GM21529 (cell line): ENCODE measurements around the gene BCAP31.
"Not testable (repeated sequence)": the region's sequence is repeated elsewhere in the genome, so short reads cannot be mapped to it uniquely, and the experiment has no call there.

Source experiments
- ATAC-seq: cut with Tn5 transposase; IDR thresholded peaks from one replicate; pipeline ENCODE4 v1.9.1; 2021; ENCODE audit not compliant: unreplicated experiment

BCAP31 gene

GRCh38 chrX:153696538-153696937, 27.6 kb downstream of the BCAP31 start:
- not testable (repeated sequence) for ATAC-seq

DNA sequence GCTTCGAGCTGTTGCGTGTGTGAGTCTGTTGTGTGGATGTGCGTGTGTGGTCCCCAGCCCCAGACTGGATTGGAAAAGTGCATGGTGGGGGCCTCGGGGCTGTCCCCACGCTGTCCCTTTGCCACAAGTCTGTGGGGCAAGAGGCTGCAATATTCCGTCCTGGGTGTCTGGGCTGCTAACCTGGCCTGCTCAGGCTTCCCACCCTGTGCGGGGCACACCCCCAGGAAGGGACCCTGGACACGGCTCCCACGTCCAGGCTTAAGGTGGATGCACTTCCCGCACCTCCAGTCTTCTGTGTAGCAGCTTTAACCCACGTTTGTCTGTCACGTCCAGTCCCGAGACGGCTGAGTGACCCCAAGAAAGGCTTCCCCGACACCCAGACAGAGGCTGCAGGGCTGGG, 28.1 kb downstream of the BCAP31 start:
- ATAC-seq = no peak

DNA sequence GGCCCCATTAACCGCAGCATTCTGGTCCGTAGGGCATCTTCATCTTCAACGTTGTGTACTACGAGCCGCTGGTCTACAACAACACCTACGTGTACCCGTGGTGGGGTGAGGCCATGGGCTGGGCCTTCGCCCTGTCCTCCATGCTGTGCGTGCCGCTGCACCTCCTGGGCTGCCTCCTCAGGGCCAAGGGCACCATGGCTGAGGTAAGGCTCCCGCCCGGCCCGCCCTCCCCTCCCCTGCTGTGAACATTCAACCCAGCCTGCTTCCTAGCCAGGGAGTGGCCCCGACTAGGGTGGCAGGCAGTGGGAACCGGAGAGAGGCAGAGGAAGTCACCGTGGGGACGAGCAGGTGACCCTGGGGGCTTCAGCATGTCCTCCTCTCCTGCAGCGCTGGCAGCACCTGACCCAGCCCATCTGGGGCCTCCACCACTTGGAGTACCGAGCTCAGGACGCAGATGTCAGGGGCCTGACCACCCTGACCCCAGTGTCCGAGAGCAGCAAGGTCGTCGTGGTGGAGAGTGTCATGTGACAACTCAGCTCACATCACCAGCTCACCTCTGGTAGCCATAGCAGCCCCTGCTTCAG, 29.4 kb downstream of the BCAP31 start:
- ATAC-seq = no peak

- ATAC-seq = not testable (repeated sequence)
These were observed 29.9 kb downstream of the BCAP31 start for GRCh38 chrX:153694256-153694655.

DNA sequence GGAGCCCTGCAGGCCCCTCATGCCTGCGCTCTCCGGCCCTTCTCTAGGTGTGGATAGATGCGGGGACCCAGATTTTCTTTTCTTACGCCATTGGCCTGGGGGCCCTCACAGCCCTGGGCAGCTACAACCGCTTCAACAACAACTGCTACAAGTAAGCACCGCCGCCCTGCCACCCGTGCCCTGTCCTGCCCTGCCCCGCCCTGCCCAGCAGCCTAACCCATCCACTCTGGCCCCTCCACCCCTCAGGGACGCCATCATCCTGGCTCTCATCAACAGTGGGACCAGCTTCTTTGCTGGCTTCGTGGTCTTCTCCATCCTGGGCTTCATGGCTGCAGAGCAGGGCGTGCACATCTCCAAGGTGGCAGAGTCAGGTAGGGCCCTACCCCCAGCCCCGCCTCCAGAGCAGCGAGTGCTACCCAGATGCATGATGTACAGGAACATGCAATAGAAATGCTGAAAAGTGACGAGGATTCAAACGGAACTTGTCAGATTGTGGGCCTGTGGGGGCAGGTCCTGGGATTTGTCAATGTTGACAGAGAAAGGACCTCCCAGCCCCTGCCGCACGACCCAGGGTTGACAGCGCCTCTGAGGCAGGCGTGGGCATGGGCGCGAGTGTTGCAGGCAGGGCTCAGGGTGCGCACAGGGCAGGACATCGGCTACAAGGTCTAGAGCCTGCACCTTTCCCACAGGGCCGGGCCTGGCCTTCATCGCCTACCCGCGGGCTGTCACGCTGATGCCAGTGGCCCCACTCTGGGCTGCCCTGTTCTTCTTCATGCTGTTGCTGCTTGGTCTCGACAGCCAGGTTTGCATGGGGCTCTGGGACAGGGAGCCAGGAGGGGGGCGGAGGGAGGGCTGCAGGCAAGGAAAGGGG, 30.7 kb downstream of the BCAP31 start:
- ATAC-seq = no peak

DNA sequence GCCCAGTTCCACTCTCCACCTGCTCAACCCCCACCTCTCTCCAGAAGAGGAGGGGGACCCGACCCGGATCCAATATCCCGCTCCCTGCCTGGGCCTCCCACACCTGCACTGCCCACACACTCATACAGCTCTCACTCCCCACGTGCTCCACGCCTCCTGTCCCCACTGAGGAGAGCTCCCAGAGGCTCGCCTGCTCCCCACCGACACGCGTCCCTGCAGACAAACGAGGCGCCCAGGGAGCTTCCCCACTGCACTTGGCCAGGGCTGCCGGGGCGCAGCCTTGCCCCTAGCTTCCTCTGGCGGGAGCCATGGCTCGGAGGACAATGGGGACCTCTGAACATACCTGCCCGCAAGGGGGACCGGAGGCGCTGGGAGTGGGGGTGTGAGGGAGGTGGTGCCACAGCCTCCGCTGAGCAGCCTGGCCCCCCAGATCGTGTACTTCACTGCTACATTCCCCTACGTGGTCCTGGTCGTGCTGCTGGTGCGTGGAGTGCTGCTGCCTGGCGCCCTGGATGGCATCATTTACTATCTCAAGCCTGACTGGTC, 31.5 kb downstream of the BCAP31 start:
- no peak for ATAC-seq

- no peak for ATAC-seq
These were observed 32.2 kb downstream of the BCAP31 start for GRCh38 chrX:153692003-153692402.

- not testable (repeated sequence) for ATAC-seq
These were observed 33.0 kb downstream of the BCAP31 start for GRCh38 chrX:153691032-153691827.

- ATAC-seq = no peak
These were observed 33.7 kb downstream of the BCAP31 start for GRCh38 chrX:153690466-153690865.

DNA sequence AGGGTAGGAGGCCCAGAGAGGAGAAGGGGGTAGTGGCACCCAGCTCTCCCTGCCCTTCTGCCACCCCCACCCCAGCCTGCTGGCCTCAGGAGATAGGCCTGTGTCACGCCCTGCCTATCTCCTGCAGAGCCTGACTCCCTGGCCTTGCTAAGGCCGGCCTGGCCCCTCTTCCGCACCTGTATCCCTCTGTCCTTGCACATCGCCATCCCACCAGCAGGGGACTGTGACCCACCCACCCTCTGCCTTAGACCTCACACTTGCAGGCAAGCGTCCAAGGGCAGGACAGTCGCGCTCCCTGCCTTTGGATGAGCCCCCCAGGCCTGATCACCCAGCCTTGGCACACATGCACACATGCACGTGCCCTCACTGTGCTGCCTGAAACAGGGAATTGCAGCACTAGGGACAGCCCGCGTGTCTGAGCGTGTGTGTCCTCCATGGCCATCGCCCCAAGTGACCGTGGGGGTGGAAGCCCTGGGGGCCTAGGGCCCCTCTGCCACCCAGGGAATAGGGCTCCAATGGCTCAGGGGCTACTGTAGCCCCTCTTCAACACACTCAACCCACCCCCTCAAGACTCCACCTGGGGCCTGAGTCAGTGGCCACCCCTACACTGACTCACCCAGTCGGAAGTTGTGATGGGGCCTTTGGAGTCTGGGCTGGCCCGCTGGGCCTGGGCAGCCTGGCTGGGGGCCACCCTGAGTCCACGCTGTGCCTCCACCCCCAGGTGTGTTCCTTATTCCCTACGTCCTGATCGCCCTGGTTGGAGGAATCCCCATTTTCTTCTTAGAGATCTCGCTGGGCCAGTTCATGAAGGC, 34.3 kb downstream of the BCAP31 start:
- ATAC-seq = no peak

DNA sequence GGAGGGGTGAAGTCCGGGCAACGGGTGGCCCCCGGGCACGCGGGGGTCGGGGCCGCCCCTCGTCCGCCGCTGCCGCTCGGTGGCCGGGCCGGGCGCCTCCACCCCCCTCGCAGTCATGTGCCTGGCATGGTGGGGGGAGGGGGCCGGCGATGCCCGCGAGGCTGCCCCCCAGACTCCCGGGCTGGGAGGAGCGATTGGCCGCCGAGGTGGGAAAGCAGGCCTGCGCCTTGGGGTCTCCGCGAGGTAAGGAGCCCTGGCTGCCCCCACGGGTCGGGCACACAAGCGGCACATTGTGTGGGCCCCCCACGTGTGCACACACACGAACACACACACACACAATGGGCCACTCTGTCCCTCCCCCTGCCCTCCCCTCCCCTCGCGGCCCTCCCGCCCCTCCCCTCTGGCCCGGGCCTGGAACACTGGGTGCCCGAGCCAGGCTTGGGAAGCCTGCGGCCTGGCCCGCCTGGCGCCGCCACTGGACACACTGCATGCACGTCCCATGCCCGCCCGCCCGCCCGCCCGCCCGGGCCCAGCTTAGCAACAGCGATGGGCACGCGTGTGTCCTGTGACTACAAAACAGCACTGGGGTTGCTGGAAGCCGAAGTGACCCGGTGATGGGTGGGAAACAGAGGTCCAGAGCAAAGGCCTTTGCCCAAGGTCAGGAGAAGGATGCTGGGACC, 35.1 kb downstream of the BCAP31 start:
- ATAC-seq = no peak

- ATAC-seq = no peak
These were observed 35.7 kb downstream of the BCAP31 start for GRCh38 chrX:153688506-153688905.

DNA sequence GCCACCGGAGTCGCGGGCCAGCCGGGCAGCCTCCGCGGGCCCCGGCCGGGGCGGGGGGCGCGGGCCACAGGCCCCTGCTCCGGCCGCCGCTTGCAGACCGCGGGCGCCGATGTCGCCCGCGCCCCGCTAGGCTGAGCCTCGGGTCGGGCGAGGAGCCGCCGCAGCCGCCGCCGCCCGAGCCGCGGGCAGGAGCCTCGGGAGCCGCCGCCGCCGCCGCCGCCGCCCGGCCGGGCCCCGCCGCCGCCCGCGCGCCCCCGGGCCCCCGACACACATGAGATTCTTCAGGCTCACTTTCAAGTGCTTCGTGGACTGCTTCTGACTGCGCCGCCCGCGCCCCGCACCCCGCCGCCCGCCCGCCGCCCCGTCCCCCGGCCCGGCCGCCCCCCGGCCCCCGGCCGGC, 36.1 kb downstream of the BCAP31 start:
- ATAC-seq = no peak

DNA sequence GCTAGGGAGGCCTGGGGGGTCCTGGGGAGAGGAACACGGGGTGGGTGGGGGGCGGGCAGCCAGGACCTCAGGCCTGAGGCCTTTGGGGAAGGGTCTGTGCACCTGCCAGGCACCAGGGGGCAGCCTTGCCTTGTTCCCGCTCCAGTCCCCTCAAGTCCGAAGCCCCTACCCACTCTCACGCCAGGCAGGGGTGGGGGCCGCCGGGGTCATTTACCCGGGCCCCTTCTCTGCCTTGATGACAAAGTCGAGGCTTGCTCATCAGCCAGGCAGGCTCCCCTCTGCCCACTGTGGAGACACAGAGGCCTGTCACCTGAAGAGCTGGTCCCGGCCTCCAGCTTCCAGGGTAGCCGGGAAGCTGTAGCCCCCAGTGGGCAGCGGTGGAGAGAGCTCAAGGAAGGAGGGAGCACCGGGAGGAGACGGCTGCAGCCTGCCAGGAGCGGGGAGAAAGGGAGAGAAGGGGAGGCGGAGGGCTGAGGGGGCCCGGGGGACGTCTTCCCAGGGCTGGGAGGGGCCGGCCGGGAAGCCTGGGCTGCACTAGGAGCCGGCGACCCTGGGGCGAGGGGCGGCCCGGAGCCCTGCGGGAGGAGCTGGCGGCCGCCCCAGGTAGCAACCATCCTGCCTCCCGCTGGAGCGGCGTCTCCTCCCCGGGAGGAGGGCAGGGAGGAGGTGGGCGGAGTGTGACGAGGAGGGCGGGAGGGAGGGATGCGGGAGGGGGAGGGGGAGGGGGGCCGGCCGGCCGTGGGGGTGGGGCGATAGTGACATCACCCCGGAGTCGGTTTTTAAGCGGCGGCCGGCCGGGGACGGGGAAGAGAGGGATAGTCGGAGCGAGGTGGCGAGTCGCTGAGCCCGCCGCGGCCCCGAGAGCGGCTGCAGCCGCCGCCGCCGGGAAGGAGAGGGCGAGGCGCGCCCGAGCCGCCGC, 36.8 kb downstream of the BCAP31 start, which contains the start of gene SLC6A8:
SLC6A8 (plus strand) TSS at position 806 of the 919 bp plus-strand sequence. CDS start 649 bp downstream, outside the sequence.
- no peak for ATAC-seq

DNA sequence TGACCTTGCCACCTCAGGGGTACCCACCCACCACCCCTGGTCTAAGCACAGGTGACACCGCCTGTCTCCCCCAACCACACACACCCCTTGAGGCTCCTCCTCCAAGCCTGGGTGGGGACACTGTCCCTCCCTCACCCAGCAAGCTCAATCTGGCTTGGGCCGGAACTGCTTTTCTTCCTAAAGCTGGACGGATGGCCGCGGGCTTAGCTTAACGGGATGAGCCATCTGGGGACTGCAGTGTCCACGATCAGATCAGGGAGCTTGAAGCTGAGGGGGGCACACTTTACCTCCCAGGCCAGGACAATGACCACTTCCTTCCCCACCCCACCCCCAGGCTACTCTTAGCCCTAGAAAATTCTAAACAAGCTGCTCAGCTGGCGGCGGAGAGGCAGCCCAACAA, 37.5 kb downstream of the BCAP31 start:
- no peak for ATAC-seq

GRCh38 chrX:153685751-153686696, 38.2 kb downstream of the BCAP31 start:
- no peak for ATAC-seq

DNA sequence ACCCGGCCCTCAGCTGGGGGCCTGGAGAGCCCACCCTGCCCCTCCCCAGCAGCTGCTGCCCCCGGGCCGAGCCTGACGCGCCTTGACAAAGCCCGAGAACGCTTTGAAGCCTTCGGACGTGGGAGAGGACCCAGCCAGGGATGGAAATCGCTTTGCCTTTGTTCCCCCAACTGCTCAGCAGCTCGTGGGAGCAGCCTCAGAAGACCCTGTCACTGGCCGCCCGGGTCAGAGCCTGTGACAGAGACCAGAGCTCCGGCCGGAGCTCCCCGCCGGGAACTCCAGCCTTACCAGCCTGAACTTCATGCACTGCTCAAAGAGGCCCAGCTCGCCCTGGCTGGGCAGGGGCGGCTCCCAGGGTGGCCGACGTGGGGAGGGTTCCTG, 39.0 kb downstream of the BCAP31 start:
- no peak for ATAC-seq
